Smooth muscle cell (in vitro differentiated cells): ENCODE measurements around the gene KCNT2. TPM values are rescaled to one million over a fixed set of nuclear protein-coding genes. Genes with fewer than 3 reads are reported as not detected.

ENCODE experiments used
- DNase-seq: peaks from one replicate; lab custom pipeline; 2025; ENCODE audit not compliant: unreplicated experiment; lab: John Stamatoyannopoulos, UW
- H2AFZ ChIP-seq: fragments of 200-600 bp; sonication (generic); 2 replicates; pipeline ENCODE4 v1.6.0; 2016; ENCODE audit warnings: antibody characterized with exemption, low read depth, mild to moderate bottlenecking
- H3F3A ChIP-seq: fragments of 200-600 bp; sonication (generic); 2 replicates; pipeline ENCODE4 v1.6.0; 2017; ENCODE audit warnings: antibody characterized with exemption, low read depth
- H3K27ac ChIP-seq: fragments of 200-600 bp; sonication (generic); 2 replicates; pipeline ENCODE4 v1.5.1; 2016; ENCODE audit warnings: low read depth, mild to moderate bottlenecking
- H3K27me3 ChIP-seq: fragments of 200-600 bp; sonication (generic); 2 replicates; pipeline ENCODE4 v1.6.1; 2016; ENCODE audit warnings: low read depth, mild to moderate bottlenecking
- H3K36me3 ChIP-seq: fragments of 200-600 bp; sonication (generic); 2 replicates; pipeline ENCODE4 v1.5.1; 2016; ENCODE audit warnings: low read depth
- H3K4me1 ChIP-seq: fragments of 200-600 bp; sonication (generic); 2 replicates; pipeline ENCODE4 v1.5.1; 2016; ENCODE audit warnings: low read depth
- H3K4me2 ChIP-seq: fragments of 200-600 bp; sonication (generic); 2 replicates; pipeline ENCODE4 v1.6.0; 2016; ENCODE audit warnings: mild to moderate bottlenecking
- H3K4me3 ChIP-seq: fragments of 200-600 bp; sonication (generic); 2 replicates; pipeline ENCODE4 v1.5.1; 2016; ENCODE audit warnings: mild to moderate bottlenecking
- H3K79me2 ChIP-seq: fragments of 200-600 bp; sonication (generic); 2 replicates; pipeline ENCODE4 v1.6.0; 2016; ENCODE audit warnings: low read depth, mild to moderate bottlenecking
- H3K9ac ChIP-seq: fragments of 200-600 bp; sonication (generic); 2 replicates; pipeline ENCODE4 v1.6.0; 2016; ENCODE audit warnings: low read depth
- H3K9me3 ChIP-seq: fragments of 200-600 bp; sonication (generic); replicated peaks from 2 replicates; pipeline ENCODE4 v1.5.1; 2016; ENCODE audit warnings: low read depth
- H4K20me1 ChIP-seq: fragments of 200-600 bp; sonication (generic); 2 replicates; pipeline ENCODE4 v1.6.0; 2016; ENCODE audit warnings: low read depth
- WGBS: methylation state at CpG from one replicate; pipeline ENCODE4 v1.1.7; 2016; ENCODE audit warnings: low lambda C conversion rate; 5-methylcytosine and 5-hydroxymethylcytosine counted together
- polyA plus RNA-seq: library from polyadenylated mRNA; unstranded; fragments of >200 nt; fragmentation: Nextera tagmentation; extraction: Ambion mirVana; gene quantifications from 2 replicates; pipeline ENCODE4 v1.2.1, GENCODE V29; 2016
- total RNA-seq: library from RNA; depleted of rRNA; stranded (reverse); fragments of >200 nt; gene quantifications from 2 replicates; pipeline ENCODE4 v1.2.3, GENCODE V29; 2014
- TF ChIP-seq, protein P1 (sequence below): fragments of 200-600 bp; sonication (generic); IDR thresholded peaks from 2 replicates; pipeline ENCODE4 v1.5.1; 2017; ENCODE audit warnings: borderline replicate concordance, mild to moderate bottlenecking, antibody characterized with exemption; ENCODE audit not compliant: insufficient read depth, poor library complexity, severe bottlenecking

KCNT2 gene
- total and polyA plus RNA-seq, 2 experiments from 2014 or later, result 1.3 to 2.7 TPM

DNA sequence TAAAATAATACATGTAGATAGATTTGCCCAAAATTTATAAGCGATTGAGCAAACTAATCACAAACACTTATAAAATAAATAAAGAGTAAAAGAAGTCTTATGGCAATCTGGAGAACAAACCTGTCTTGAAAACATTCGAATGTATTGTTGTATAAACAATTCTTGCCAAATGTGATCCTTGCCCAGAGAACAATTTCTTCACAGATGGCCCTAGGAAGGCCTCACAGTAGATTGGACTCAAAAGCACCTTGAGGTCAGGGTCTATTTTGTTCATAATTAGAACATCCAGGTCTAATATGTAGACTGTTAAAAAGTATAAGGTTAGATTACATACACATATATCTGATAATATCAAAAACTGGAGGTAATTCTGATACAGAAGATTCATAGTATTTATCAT, 202.4 kb downstream of the KCNT2 start:
- no peak for DNase-seq
- H3K4me1 ChIP-seq, result peaks cover 6% of the 10 kb centered on the region
- TF ChIP-seq, protein P1, sequence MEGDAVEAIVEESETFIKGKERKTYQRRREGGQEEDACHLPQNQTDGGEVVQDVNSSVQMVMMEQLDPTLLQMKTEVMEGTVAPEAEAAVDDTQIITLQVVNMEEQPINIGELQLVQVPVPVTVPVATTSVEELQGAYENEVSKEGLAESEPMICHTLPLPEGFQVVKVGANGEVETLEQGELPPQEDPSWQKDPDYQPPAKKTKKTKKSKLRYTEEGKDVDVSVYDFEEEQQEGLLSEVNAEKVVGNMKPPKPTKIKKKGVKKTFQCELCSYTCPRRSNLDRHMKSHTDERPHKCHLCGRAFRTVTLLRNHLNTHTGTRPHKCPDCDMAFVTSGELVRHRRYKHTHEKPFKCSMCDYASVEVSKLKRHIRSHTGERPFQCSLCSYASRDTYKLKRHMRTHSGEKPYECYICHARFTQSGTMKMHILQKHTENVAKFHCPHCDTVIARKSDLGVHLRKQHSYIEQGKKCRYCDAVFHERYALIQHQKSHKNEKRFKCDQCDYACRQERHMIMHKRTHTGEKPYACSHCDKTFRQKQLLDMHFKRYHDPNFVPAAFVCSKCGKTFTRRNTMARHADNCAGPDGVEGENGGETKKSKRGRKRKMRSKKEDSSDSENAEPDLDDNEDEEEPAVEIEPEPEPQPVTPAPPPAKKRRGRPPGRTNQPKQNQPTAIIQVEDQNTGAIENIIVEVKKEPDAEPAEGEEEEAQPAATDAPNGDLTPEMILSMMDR, result no peak
- no peak overlapping the region for H3K4me2 ChIP-seq
- H3K4me3 ChIP-seq, result no peak overlapping the region
- peaks cover 4% of the 10 kb centered on the region for H3F3A ChIP-seq
- H3K9me3 ChIP-seq, result no peaks in the 10 kb centered on the region
- H3K27ac ChIP-seq, result no peak overlapping the region
- H3K9ac ChIP-seq, result no peak overlapping the region
- no peak overlapping the region for H2AFZ ChIP-seq
- H3K27me3 ChIP-seq, result no peaks in the 10 kb centered on the region
- 92% methylated on average over 2 of the region's 2 CpGs for WGBS
- no peaks in the 10 kb centered on the region for H3K36me3 ChIP-seq
- H4K20me1 ChIP-seq, result no peaks in the 10 kb centered on the region
- H3K79me2 ChIP-seq, result no peaks in the 10 kb centered on the region

DNA sequence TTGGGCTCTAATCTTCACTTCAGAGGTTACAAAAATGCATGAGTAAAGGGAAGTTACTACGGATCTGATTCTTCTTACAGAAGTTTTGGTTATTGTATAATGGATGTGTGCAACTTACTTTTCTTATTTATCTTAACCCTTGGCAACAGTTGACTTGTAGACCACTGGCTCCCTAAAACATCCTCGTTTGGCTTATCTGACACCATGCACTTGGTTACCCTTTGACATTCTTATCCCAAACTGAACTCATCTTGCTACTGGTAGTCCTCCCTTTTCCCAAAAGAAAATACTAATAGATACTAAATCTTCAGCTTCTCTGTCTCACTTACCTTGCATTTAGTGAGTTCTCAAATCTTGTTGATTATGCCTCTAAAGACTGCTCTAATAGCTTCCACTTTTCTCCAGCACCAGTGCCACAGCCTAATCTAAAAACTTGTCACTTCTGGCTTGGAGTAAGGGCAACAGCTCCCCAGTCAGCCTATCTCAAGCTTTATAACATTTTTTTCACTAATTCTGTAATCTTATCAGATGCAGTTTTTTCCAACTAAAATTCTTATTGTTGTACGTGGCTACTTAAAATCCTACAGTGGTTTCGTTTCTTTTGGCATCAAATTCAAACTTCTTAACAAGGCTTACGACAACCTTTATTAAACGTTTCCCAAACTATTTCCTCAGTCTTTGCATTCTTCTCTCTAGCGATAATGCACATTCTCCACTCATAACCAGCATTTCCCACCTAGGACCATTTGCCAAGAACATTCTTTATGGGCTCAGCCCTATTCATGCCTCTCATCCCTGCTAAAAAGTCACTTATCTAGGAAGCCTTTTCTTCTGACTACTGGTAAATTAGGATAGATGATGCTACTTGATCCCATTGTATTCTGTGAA, 204.2 kb downstream of the KCNT2 start:
- Histone ChIP-seq H3K27ac (no peak overlapping the region), H3K4me3 (no peak overlapping the region), H3K9me3 (no peaks in the 10 kb centered on the region), H3K79me2 (no peaks in the 10 kb centered on the region), H2AFZ (no peak overlapping the region), H4K20me1 (no peaks in the 10 kb centered on the region), H3K4me2 (no peak overlapping the region), H3F3A (peaks cover 4% of the 10 kb centered on the region), H3K9ac (no peak overlapping the region), H3K4me1 (peaks cover 6% of the 10 kb centered on the region), H3K36me3 (no peaks in the 10 kb centered on the region), H3K27me3 (no peaks in the 10 kb centered on the region)
- WGBS, result 91% methylated on average over 7 of the region's 7 CpGs
- TF ChIP-seq, protein P1, result no peak
- DNase-seq, result no peak

DNA sequence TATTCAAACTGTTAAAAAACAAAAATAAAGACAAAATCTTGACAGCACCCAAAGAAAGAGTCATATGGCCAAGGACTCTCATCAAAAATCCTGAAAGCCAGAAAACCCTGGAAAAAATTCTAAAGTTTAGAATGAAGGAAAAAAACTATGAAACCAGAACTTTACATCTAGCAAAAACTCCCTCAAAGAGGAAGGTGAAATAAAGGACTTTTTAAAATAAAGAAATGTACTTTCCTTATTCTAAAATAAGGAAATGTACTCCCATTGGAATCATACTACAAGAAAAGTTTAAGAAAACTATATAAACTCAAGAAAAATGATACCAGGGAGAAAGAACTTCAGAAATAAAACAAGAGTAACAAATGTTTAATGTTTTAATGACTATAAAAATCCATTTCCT, 206.3 kb downstream of the KCNT2 start:
- H3K9me3 ChIP-seq, result no peaks in the 10 kb centered on the region
- no peaks in the 10 kb centered on the region for H3F3A ChIP-seq
- H2AFZ ChIP-seq, result no peak overlapping the region
- no peaks in the 10 kb centered on the region for H3K36me3 ChIP-seq
- no peaks in the 10 kb centered on the region for H3K27me3 ChIP-seq
- H3K79me2 ChIP-seq, result no peaks in the 10 kb centered on the region
- H3K27ac ChIP-seq, result no peak overlapping the region
- H4K20me1 ChIP-seq, result no peaks in the 10 kb centered on the region
- no peak for DNase-seq
- H3K4me1 ChIP-seq, result no peaks in the 10 kb centered on the region
- H3K4me2 ChIP-seq, result no peak overlapping the region
- no peak overlapping the region for H3K9ac ChIP-seq
- no peak overlapping the region for H3K4me3 ChIP-seq
- TF ChIP-seq, protein P1, result no peak

DNA sequence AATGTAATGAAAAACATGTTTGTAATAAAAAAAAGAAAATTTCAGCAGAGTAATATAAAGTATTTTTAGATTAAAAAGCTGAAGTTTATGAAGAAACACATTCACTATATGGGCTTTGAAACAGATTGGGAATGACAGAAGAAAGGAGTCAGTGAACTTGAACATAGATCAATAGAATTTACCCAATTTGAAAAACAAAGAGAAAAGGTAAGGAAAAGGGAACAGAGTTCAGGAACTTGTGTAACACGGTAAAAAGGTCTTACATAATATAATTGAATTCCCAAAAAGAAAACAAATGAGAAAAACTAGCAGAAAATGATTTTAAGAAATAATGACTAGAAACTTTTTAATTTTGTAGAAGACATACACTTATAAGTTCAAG, 206.8 kb downstream of the KCNT2 start:
- Histone ChIP-seq H3K4me2 (no peak overlapping the region), H3K9ac (no peak overlapping the region), H3K79me2 (no peaks in the 10 kb centered on the region), H3K4me1 (no peaks in the 10 kb centered on the region), H4K20me1 (no peaks in the 10 kb centered on the region), H3K27me3 (no peaks in the 10 kb centered on the region), H3K27ac (no peak overlapping the region), H3K4me3 (no peak overlapping the region), H3K36me3 (no peaks in the 10 kb centered on the region), H2AFZ (no peak overlapping the region), H3F3A (no peaks in the 10 kb centered on the region), H3K9me3 (no peaks in the 10 kb centered on the region)
- DNase-seq, result no peak
- TF ChIP-seq, protein P1, result no peak
- WGBS, result 87% methylated on average over 1 of the region's 1 CpG
